IMR-90 (cell line): ENCODE results near the gene ART4.

ENCODE experiments used
- RAD21 ChIP-seq: IDR thresholded peaks from 2 replicates; pipeline ENCODE4 v1.6.1; 2012; ENCODE audit warnings: low read length, improper control_type of control experiment
- TF ChIP-seq, protein P1 (sequence below): conservative IDR thresholded peaks from 2 replicates; pipeline ENCODE4 v1.5.1; 2012; ENCODE audit warnings: mild to moderate bottlenecking, low read depth, low read length, improper control_type of control experiment
- TF ChIP-seq, protein P2 (sequence below): fragments of 150-350 bp; IDR thresholded peaks from 2 replicates; pipeline ENCODE4 v1.6.1; 2017; ENCODE audit warnings: mild to moderate bottlenecking, antibody characterized with exemption, low read length, low read depth

DNA sequence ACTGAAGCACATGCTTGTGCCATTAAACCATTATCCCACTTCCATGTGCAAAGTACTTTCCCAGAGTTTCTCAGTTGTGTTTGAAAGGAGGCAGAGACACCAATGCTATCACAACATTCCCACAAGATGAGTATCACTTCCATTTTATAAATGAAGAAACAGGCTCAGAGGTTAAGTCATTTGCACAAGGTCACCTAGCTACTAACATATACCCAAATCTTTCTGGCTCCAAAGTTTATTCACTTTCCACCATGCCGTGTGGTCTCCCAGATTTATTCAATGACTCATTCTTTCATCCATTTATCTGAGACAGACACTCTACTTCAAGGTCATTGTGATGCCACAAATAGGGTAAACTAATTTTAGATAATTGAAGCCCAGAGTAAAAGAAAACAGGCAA is 9.4 kb downstream of the ART4 start:
- TF ChIP-seq RAD21: no peak
- TF ChIP-seq, protein P1, sequence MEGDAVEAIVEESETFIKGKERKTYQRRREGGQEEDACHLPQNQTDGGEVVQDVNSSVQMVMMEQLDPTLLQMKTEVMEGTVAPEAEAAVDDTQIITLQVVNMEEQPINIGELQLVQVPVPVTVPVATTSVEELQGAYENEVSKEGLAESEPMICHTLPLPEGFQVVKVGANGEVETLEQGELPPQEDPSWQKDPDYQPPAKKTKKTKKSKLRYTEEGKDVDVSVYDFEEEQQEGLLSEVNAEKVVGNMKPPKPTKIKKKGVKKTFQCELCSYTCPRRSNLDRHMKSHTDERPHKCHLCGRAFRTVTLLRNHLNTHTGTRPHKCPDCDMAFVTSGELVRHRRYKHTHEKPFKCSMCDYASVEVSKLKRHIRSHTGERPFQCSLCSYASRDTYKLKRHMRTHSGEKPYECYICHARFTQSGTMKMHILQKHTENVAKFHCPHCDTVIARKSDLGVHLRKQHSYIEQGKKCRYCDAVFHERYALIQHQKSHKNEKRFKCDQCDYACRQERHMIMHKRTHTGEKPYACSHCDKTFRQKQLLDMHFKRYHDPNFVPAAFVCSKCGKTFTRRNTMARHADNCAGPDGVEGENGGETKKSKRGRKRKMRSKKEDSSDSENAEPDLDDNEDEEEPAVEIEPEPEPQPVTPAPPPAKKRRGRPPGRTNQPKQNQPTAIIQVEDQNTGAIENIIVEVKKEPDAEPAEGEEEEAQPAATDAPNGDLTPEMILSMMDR: no peak
- TF ChIP-seq, protein P2, sequence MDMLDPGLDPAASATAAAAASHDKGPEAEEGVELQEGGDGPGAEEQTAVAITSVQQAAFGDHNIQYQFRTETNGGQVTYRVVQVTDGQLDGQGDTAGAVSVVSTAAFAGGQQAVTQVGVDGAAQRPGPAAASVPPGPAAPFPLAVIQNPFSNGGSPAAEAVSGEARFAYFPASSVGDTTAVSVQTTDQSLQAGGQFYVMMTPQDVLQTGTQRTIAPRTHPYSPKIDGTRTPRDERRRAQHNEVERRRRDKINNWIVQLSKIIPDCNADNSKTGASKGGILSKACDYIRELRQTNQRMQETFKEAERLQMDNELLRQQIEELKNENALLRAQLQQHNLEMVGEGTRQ: no peak
